Dermis blood vessel endothelial cell (primary cell): ENCODE data around the gene TNNI3. TPM values are rescaled to one million over a fixed set of nuclear protein-coding genes. Genes with fewer than 3 reads are reported as not detected.
"Not testable (repeated sequence)": the region's sequence is repeated elsewhere in the genome, so short reads cannot be mapped to it uniquely, and the experiment has no call there.

Experiments
- DNase-seq: peaks from one replicate; pipeline ENCODE4 v3.0.0; 2010
- total RNA-seq: library from RNA; depleted of rRNA; stranded (reverse); fragments of >200 nt; gene quantifications from 2 replicates; pipeline ENCODE4 v1.2.3, GENCODE V29; 2014

Gene TNNI3
- total RNA-seq, 1 donor from 2014 or later: not detected

GRCh38 chr19:55112246-55112776, 45.2 kb downstream of the TNNI3 start:
- no peak for DNase-seq

- no peak for DNase-seq
Measured at GRCh38 chr19:55111238-55111831, 46.2 kb downstream of the TNNI3 start.

- no peak for DNase-seq
Measured at GRCh38 chr19:55109527-55110291, 47.8 kb downstream of the TNNI3 start.

GRCh38 chr19:55107252-55107651, 50.3 kb downstream of the TNNI3 start:
- not testable (repeated sequence) for DNase-seq

GRCh38 chr19:55106591-55106990, 50.9 kb downstream of the TNNI3 start:
- DNase-seq: no peak

- no peak for DNase-seq
Measured at GRCh38 chr19:55105237-55105636, 52.3 kb downstream of the TNNI3 start.

GRCh38 chr19:55103190-55103589, 54.3 kb downstream of the TNNI3 start:
- DNase-seq: no peak

Other genes starting within 250 kb of the TNNI3 start
- under 0.01 TPM in 1 of 2 replicates, not detected in the other for gene NLRP7, start 210.2 kb downstream of the TNNI3 start, total RNA-seq
- 7.3 and 9.9 TPM in 2 replicates for gene NLRP2, start 191.4 kb downstream of the TNNI3 start, total RNA-seq
- not detected in 2 replicates for gene GP6, start 119.5 kb downstream of the TNNI3 start, total RNA-seq
- 18.4 and 20.8 TPM in 2 replicates for gene RDH13, start 94.6 kb downstream of the TNNI3 start, total RNA-seq
- gene EPS8L1, start 81.9 kb downstream of the TNNI3 start, total RNA-seq: 12.6 and 15.6 TPM in 2 replicates
- gene PPP1R12C, start 40.1 kb downstream of the TNNI3 start, total RNA-seq: 37.4 and 40.3 TPM in 2 replicates
- 0.60 and 1.7 TPM in 2 replicates for gene TNNT1, start 8.5 kb downstream of the TNNI3 start, total RNA-seq
- 0.34 and 0.42 TPM in 2 replicates for gene DNAAF3, start 8.9 kb upstream of the TNNI3 start, total RNA-seq
- not detected in 2 replicates for gene SYT5, start 22.6 kb upstream of the TNNI3 start, total RNA-seq
- gene PTPRH, start 51.8 kb upstream of the TNNI3 start, total RNA-seq: 0.17 and 0.19 TPM in 2 replicates
- 1.0 and 1.1 TPM in 2 replicates for gene TMEM86B, start 71.0 kb upstream of the TNNI3 start, total RNA-seq
- 23.8 and 54.5 TPM in 2 replicates for gene PPP6R1, start 101.3 kb upstream of the TNNI3 start, total RNA-seq
- 23.5 and 41.4 TPM in 2 replicates for gene HSPBP1, start 122.4 kb upstream of the TNNI3 start, total RNA-seq
- 0.79 and 2.2 TPM in 2 replicates for gene BRSK1, start 126.3 kb upstream of the TNNI3 start, total RNA-seq
- not detected in 2 replicates for gene TMEM150B, start 167.6 kb upstream of the TNNI3 start, total RNA-seq
- gene KMT5C, start 182.1 kb upstream of the TNNI3 start, total RNA-seq: 6.1 and 6.7 TPM in 2 replicates
- gene COX6B2, start 197.0 kb upstream of the TNNI3 start, total RNA-seq: not detected in 2 replicates
- gene GARIN5B, start 205.5 kb upstream of the TNNI3 start, total RNA-seq: not detected in 2 replicates
- 0.17 TPM in 1 of 2 replicates, not detected in the other for gene IL11, start 212.7 kb upstream of the TNNI3 start, total RNA-seq
- not detected in 2 replicates for gene TMEM190, start 219.1 kb upstream of the TNNI3 start, total RNA-seq
- gene TMEM238, start 226.6 kb upstream of the TNNI3 start, total RNA-seq: 0.34 and 1.0 TPM in 2 replicates
- 257 and 280 TPM in 2 replicates for gene RPL28, start 228.2 kb upstream of the TNNI3 start, total RNA-seq